Type B pancreatic cell (in vitro differentiated cells): ENCODE data around the gene MN1. TPM values are rescaled to one million over a fixed set of nuclear protein-coding genes. Genes with fewer than 3 reads are reported as not detected.
"Not testable (repeated sequence)": the region's sequence is repeated elsewhere in the genome, so short reads cannot be mapped to it uniquely, and the experiment has no call there.

Experiments used
- DNase-seq: peaks from one replicate; pipeline ENCODE4 v3.0.0; 2021; ENCODE audit warnings: mixed read lengths; ENCODE audit not compliant: unreplicated experiment; ENCODE audit errors: extremely low spot score
- H3K27ac Mint-ChIP-seq: 2 replicates; pipeline ENCODE4 v1.8.0; 2021; ENCODE audit warnings: mild to moderate bottlenecking, mixed read lengths
- H3K27me3 Mint-ChIP-seq: 2 replicates; pipeline ENCODE4 v1.8.0; 2021; ENCODE audit warnings: mixed read lengths
- H3K36me3 Mint-ChIP-seq: 2 replicates; pipeline ENCODE4 v1.8.0; 2021; ENCODE audit warnings: mixed read lengths
- H3K4me1 Mint-ChIP-seq: one replicate; pipeline ENCODE4 v1.8.0; 2021; ENCODE audit warnings: mixed read lengths; ENCODE audit not compliant: unreplicated experiment
- H3K4me3 Mint-ChIP-seq: 2 replicates; pipeline ENCODE4 v1.8.0; 2021; ENCODE audit warnings: mild to moderate bottlenecking, mixed read lengths
- H3K9me3 Mint-ChIP-seq: 2 replicates; pipeline ENCODE4 v1.8.0; 2021; ENCODE audit warnings: mixed read lengths
- CTCF ChIP-seq: fragments of 200-600 bp; sonication (generic); conservative IDR thresholded peaks from 2 replicates; pipeline ENCODE4 v1.5.0; 2021; ENCODE audit warnings: antibody characterized with exemption, mild to moderate bottlenecking
- total RNA-seq: library from RNA; stranded (reverse); gene quantifications from 2 replicates; pipeline ENCODE4 v1.2.1, GENCODE V29; 2021; ENCODE audit warnings: low replicate concordance

The MN1 gene
- total RNA-seq, 1 donor from 2014 or later: 17.0 TPM

- no peaks in the 10 kb centered on the region for H3K36me3 Mint-ChIP-seq
- no peaks in the 10 kb centered on the region for H3K9me3 Mint-ChIP-seq
- no peak for DNase-seq
- H3K27ac Mint-ChIP-seq: no peak overlapping the region
- TF ChIP-seq CTCF: no peak
- no peak overlapping the region for H3K4me3 Mint-ChIP-seq
- H3K27me3 Mint-ChIP-seq: peaks cover 71% of the 10 kb centered on the region
- H3K4me1 Mint-ChIP-seq: peaks cover 34% of the 10 kb centered on the region
These were observed 55.7 kb downstream of the MN1 start for GRCh38 chr22:27745809-27746208.

- DNase-seq: no peak
- Mint-ChIP-seq H3K9me3 (no peaks in the 10 kb centered on the region), H3K4me1 (peaks cover 27% of the 10 kb centered on the region), H3K4me3 (no peak overlapping the region), H3K27me3 (peaks cover 68% of the 10 kb centered on the region), H3K36me3 (no peaks in the 10 kb centered on the region), H3K27ac (no peak overlapping the region)
- no peak for TF ChIP-seq CTCF
These were observed 56.4 kb downstream of the MN1 start for GRCh38 chr22:27745154-27745553.

DNA sequence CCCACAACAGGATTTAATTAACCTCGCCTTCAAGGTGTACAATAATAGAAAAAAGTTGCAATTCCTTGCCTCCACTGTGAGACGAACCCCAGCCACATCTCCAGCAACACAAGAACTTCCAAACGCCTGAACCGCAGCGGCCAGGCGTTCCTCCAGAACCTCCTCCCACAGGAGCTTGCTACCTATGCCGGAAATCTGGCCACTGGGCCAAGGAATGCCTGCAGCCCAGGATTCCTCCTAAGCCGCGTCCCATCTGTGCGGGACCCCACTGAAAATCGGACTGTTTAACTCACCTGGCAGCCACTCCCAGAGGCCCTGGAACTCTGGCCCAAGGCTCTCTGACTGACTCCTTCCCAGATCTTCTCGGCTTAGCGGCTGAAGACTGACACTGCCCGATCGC, 57.5 kb downstream of the MN1 start:
- H3K4me1 Mint-ChIP-seq: peaks cover 20% of the 10 kb centered on the region
- H3K27ac Mint-ChIP-seq, H3K9me3 Mint-ChIP-seq, DNase-seq, H3K4me3 Mint-ChIP-seq, H3K36me3 Mint-ChIP-seq: not testable (repeated sequence)
- peaks cover 57% of the 10 kb centered on the region for H3K27me3 Mint-ChIP-seq

GRCh38 chr22:27740202-27740748, 61.3 kb downstream of the MN1 start:
- no peak for TF ChIP-seq CTCF
- Mint-ChIP-seq H3K27ac (no peak overlapping the region), H3K27me3 (peaks cover 34% of the 10 kb centered on the region), H3K9me3 (peaks cover 14% of the 10 kb centered on the region), H3K36me3 (no peaks in the 10 kb centered on the region), H3K4me3 (no peak overlapping the region), H3K4me1 (peaks cover 7% of the 10 kb centered on the region)
- DNase-seq: no peak

GRCh38 chr22:27737521-27737920, 64.0 kb downstream of the MN1 start:
- Mint-ChIP-seq H3K36me3 (no peaks in the 10 kb centered on the region), H3K27me3 (peaks cover 13% of the 10 kb centered on the region)

GRCh38 chr22:27734066-27734465, 67.5 kb downstream of the MN1 start:
- Mint-ChIP-seq H3K9me3 (peaks cover 14% of the 10 kb centered on the region), H3K36me3 (no peaks in the 10 kb centered on the region), H3K27me3 (peaks cover 10% of the 10 kb centered on the region), H3K4me1 (peaks cover 11% of the 10 kb centered on the region), H3K4me3 (no peak overlapping the region), H3K27ac (no peak overlapping the region)
- no peak for TF ChIP-seq CTCF
- no peak for DNase-seq

More at GRCh38 chr22:27737521-27737920, 64.0 kb downstream of the MN1 start:
- DNase-seq: no peak
- Mint-ChIP-seq H3K27ac (no peak overlapping the region), H3K4me1 (peaks cover 4% of the 10 kb centered on the region), H3K4me3 (no peak overlapping the region), H3K9me3 (peaks cover 14% of the 10 kb centered on the region)
- no peak for TF ChIP-seq CTCF
